Caco-2 (cell line): ENCODE results near the gene POLD2. TPM values are rescaled to one million over a fixed set of nuclear protein-coding genes. Genes with fewer than 3 reads are reported as not detected.

Source experiments
- BruUV-seq: library from RNA; stranded (reverse); fragments of 400-500 nt; replicated peaks from 2 replicates; lab custom pipeline; 2021; lab: Mats Ljungman, UMichigan
- CTCF ChIA-PET: fragments of 300-600 bp; sonication (Branson Sonifier 250); formaldehyde crosslinking; loops from one replicate; lab custom pipeline; 2022; ENCODE audit warnings: antibody characterized with exemption; lab: Charles Lee
- POLR2A ChIA-PET: fragments of 300-600 bp; sonication (Branson Sonifier 250); formaldehyde crosslinking; loops from one replicate; lab custom pipeline; 2022; ENCODE audit warnings: antibody characterized with exemption; lab: Charles Lee
- DNase-seq, 2 experiments: peaks; one replicate each; pipeline versions ENCODE4 v3.0.0 to v3.0.0-alpha.2; 2020 to 2022
- H3K27me3 ChIP-seq: replicated peaks from 2 replicates; pipeline ENCODE4 v1.6.0; 2011; ENCODE audit warnings: low read length; ENCODE audit not compliant: control insufficient read depth, insufficient read depth
- H3K36me3 ChIP-seq: 2 replicates; pipeline ENCODE4 v1.5.1; 2011; ENCODE audit warnings: low read length; ENCODE audit not compliant: control insufficient read depth, insufficient read depth
- H3K4me1 ChIP-seq: fragments of 250-450 bp; sonication (Bioruptor Pico); 2 replicates; pipeline ENCODE4 v1.5.1; 2020; ENCODE audit warnings: mild to moderate bottlenecking
- H3K4me3 ChIP-seq: 2 replicates; pipeline ENCODE4 v1.5.1; 2011; ENCODE audit warnings: low read depth, mild to moderate bottlenecking, control low read depth, low read length
- H3K9me3 ChIP-seq: fragments of 250-450 bp; sonication (Bioruptor Pico); 2 replicates; pipeline ENCODE4 v1.5.1; 2020; ENCODE audit warnings: mild to moderate bottlenecking, moderate library complexity
- H3K27ac Mint-ChIP-seq: one replicate; pipeline ENCODE4 v1.8.0; 2022; ENCODE audit warnings: mixed read lengths; ENCODE audit not compliant: unreplicated experiment
- H3K27me3 Mint-ChIP-seq: one replicate; pipeline ENCODE4 v1.8.0; 2022; ENCODE audit warnings: mixed read lengths; ENCODE audit not compliant: insufficient read depth, unreplicated experiment
- H3K36me3 Mint-ChIP-seq: one replicate; pipeline ENCODE4 v1.8.0; 2022; ENCODE audit warnings: mild to moderate bottlenecking, mixed read lengths; ENCODE audit not compliant: insufficient read depth, unreplicated experiment
- H3K4me1 Mint-ChIP-seq: one replicate; pipeline ENCODE4 v1.8.0; 2022; ENCODE audit warnings: low read depth, mixed read lengths; ENCODE audit not compliant: unreplicated experiment
- H3K4me3 Mint-ChIP-seq: one replicate; pipeline ENCODE4 v1.8.0; 2022; ENCODE audit warnings: mild to moderate bottlenecking, moderate library complexity, mixed read lengths; ENCODE audit not compliant: unreplicated experiment
- H3K9me3 Mint-ChIP-seq: one replicate; pipeline ENCODE4 v1.8.0; 2022; ENCODE audit warnings: mixed read lengths; ENCODE audit not compliant: unreplicated experiment
- intact Hi-C: fragments of 100-400 bp; cut with micrococcal nuclease; formaldehyde crosslinking; loops from one replicate; pipeline ENCODE4 v1.10.0; 2022; ENCODE audit not compliant: unreplicated experiment
- total RNA-seq: library from RNA; stranded (reverse); gene quantifications from 2 replicates; pipeline ENCODE4 v1.2.3, GENCODE V29; 2022
- TF ChIP-seq, protein P1 (sequence below), 2 experiments: fragments of 200-600 bp in 1 of 2; IDR thresholded peaks; 1 replicate in 1 of 2; 2 replicates in 1 of 2; pipeline versions ENCODE4 v1.5.1 to v1.8.0; 2011 to 2022; ENCODE audit warnings: antibody characterized with exemption in 1 of 2, control low read depth in 1 of 2, inconsistent platforms in 1 of 2, low read depth in 1 of 2, low read length in 1 of 2, mild to moderate bottlenecking in 1 of 2, moderate library complexity in 1 of 2; ENCODE audit not compliant: insufficient read depth in 1 of 2, severe bottlenecking in 1 of 2, unreplicated experiment in 1 of 2

Gene POLD2
- total RNA-seq, 1 experiment from 2014 or later: 140 TPM

GRCh38 chr7:44158873-44159631 lies 35.7 kb upstream of the POLD2 start:
- ChIA-PET POLR2A (no interaction called here), CTCF (no interaction called here)
- no peaks in the 10 kb centered on the region for H3K36me3 Mint-ChIP-seq
- Histone ChIP-seq H3K27me3 (no peaks in the 10 kb centered on the region), H3K4me3 (no peak overlapping the region), H3K4me1 (no peaks in the 10 kb centered on the region), H3K36me3 (no peaks in the 10 kb centered on the region), H3K9me3 (no peaks in the 10 kb centered on the region)
- intact Hi-C loops: no loop called here
- no TSS peak for BruUV-seq
- TF ChIP-seq, protein P1, sequence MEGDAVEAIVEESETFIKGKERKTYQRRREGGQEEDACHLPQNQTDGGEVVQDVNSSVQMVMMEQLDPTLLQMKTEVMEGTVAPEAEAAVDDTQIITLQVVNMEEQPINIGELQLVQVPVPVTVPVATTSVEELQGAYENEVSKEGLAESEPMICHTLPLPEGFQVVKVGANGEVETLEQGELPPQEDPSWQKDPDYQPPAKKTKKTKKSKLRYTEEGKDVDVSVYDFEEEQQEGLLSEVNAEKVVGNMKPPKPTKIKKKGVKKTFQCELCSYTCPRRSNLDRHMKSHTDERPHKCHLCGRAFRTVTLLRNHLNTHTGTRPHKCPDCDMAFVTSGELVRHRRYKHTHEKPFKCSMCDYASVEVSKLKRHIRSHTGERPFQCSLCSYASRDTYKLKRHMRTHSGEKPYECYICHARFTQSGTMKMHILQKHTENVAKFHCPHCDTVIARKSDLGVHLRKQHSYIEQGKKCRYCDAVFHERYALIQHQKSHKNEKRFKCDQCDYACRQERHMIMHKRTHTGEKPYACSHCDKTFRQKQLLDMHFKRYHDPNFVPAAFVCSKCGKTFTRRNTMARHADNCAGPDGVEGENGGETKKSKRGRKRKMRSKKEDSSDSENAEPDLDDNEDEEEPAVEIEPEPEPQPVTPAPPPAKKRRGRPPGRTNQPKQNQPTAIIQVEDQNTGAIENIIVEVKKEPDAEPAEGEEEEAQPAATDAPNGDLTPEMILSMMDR (IDR thresholded peaks at IDR 0.05; ENCODE audit: insufficient read depth in 1 of 2, low read depth in 1 of 2, low read length in 1 of 2, severe bottlenecking in 1 of 2, unreplicated experiment in 1 of 2): no peak
- H3K4me3 Mint-ChIP-seq: no peak overlapping the region
- DNase-seq: peak in 1 of 2 experiments; percentile 7
- H3K9me3 Mint-ChIP-seq: no peaks in the 10 kb centered on the region
- peaks cover 4% of the 10 kb centered on the region for H3K4me1 Mint-ChIP-seq
- H3K27me3 Mint-ChIP-seq: peaks cover 2% of the 10 kb centered on the region
- H3K27ac Mint-ChIP-seq: no peak overlapping the region

DNA sequence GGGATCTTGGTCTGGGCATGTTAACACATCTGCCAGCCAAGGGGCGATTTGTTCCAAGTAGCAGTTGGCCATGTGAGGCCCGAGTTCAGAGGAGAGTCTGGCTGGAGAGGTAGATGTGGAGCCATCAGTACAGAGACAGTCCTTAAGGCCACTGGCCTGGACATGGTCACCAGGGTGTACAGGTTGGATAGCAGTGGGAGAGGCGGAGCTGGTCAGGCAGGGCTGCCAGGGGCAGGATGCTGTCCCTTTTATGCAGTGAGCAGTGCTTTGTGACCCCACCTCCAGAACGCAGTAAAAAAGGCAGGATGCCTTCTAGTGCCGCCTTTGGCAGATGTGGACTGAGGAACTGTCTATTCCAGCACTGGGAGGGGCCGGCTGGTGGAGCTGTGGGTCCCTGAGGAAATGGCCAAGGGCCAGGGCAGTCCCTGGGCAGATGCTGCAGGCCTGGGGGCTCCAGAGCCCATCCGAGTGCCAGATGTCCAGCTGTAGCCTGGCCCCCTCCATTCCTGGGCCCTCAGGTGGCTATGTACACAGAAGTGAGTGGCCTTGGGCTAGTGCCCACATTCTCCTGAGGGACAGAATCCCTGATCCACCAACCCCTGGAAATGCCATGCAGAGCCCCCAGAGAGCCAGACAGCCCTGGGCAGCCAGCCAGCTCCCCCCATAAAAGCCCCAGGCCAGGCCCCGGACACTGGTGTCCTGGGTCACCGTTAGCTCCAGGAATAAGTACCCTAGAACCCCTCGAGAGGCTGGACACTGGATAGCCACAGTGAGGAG lies 34.9 kb upstream of the POLD2 start:
- Histone ChIP-seq H3K4me1 (no peaks in the 10 kb centered on the region), H3K36me3 (no peaks in the 10 kb centered on the region), H3K4me3 (no peak overlapping the region), H3K9me3 (no peaks in the 10 kb centered on the region), H3K27me3 (no peaks in the 10 kb centered on the region)
- Mint-ChIP-seq H3K9me3 (no peaks in the 10 kb centered on the region), H3K4me1 (peaks cover 4% of the 10 kb centered on the region), H3K4me3 (no peak overlapping the region), H3K27me3 (no peaks in the 10 kb centered on the region), H3K36me3 (no peaks in the 10 kb centered on the region), H3K27ac (no peak overlapping the region)
- BruUV-seq: no TSS peak
- TF ChIP-seq, protein P1 (IDR thresholded peaks at IDR 0.05; ENCODE audit: insufficient read depth in 1 of 2, low read depth in 1 of 2, low read length in 1 of 2, severe bottlenecking in 1 of 2, unreplicated experiment in 1 of 2): no peak
- ChIA-PET POLR2A (no interaction called here), CTCF (no interaction called here)
- DNase-seq: peak in 1 of 2 experiments; percentile 22
- intact Hi-C loops: no loop called here

DNA sequence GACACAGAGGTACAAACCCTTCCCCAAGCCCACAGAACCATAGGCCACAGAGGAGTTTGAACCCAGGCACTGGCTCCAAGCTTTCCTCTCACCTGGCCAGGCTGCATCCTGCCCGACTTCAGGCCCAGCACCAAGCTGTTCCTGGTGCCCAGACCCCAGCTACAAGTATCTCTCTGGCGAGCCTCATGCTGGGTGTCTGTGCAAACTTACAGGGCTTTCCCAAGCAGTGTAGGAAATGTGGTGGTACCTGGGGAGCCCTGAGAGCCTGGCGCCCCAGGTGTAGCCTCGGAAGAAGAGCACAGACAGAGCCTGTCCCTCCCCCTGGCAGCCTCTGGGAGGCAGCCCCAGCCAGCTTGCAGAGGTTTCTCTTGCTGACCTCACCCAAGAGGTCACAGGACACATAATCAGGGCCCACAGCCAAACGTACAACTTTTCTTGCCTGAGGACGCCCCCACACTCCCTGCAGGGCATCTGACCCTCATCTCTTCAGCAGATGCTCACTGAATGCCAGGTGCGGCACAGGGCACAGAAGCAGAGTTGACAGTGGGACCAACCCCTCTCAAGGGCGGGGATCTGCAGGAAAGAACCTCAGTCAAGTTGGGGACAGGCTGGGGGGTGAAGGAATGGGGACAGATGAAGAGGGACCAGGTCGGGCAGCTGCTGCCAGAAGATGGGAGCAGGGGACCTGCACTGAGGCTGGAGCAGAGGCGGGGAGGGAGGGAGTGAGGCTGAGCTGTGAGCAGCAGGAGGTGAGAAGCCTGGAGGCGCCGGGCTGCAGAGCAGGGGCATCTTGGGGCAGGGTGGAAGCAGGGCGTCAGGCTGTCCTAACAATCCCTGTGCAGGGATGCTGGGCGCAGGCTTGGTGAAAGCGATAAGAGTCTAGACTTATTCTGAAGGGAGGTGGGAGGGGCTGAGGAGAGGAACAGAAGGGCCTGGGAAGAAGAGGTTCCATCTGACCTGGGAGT lies 34.0 kb upstream of the POLD2 start:
- peaks cover 2% of the 10 kb centered on the region for H3K4me1 Mint-ChIP-seq
- CTCF ChIA-PET: no interaction called here
- Histone ChIP-seq H3K4me1 (no peaks in the 10 kb centered on the region), H3K36me3 (no peaks in the 10 kb centered on the region), H3K4me3 (no peak overlapping the region), H3K27me3 (no peaks in the 10 kb centered on the region), H3K9me3 (no peaks in the 10 kb centered on the region)
- intact Hi-C loops: no loop called here
- H3K4me3 Mint-ChIP-seq: no peak overlapping the region
- POLR2A ChIA-PET: no interaction called here
- H3K9me3 Mint-ChIP-seq: no peaks in the 10 kb centered on the region
- peak in 1 of 2 experiments; percentile 28 for DNase-seq
- H3K27me3 Mint-ChIP-seq: no peaks in the 10 kb centered on the region
- H3K27ac Mint-ChIP-seq: no peak overlapping the region
- H3K36me3 Mint-ChIP-seq: no peaks in the 10 kb centered on the region
- BruUV-seq: no TSS peak
- TF ChIP-seq, protein P1 (IDR thresholded peaks at IDR 0.05; ENCODE audit: insufficient read depth in 1 of 2, low read depth in 1 of 2, low read length in 1 of 2, severe bottlenecking in 1 of 2, unreplicated experiment in 1 of 2): no peak
